Measurements from ENCODE around the gene ACSS3.
A peak's percentile ranks its signal among the peaks of the same experiment; 100 is the strongest.
"Not testable (repeated sequence)": the region's sequence is repeated elsewhere in the genome, so short reads cannot be mapped to it uniquely, and the experiment has no call there.

Gene ACSS3

DNA sequence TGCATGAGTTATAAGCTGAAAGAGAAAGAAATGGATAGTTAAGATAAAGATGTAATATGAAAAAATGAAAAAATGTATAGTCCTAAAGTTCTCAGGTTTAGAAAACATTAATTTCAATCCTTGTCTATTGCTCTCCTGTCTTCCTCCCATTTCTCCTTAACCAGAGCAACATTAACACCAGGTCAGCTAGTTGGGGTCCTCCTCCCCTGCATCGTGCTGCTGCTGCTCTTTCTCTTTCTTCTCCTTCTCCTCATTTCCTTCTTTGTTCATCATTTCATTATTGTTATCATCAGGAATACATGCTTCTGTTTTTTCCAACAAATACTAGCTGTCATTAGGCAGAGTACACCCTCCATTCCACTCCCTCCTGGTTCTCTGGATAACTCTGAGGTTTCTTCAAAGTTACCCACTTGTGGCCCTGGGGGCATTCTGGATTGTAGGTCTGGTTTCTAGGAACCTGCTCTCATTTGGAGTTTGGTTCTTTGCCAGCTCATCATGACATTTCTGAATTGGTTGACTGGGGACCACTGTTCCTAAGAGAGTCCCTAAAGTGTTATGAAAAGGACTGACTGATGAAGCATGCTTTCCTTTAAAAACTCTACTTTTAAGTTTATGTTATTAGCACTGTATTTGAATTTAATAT lies 17.0 kb downstream of the ACSS3 start:
- no peak for DNase-seq (ENCODE audit: low read depth in 2 of 2)

DNA sequence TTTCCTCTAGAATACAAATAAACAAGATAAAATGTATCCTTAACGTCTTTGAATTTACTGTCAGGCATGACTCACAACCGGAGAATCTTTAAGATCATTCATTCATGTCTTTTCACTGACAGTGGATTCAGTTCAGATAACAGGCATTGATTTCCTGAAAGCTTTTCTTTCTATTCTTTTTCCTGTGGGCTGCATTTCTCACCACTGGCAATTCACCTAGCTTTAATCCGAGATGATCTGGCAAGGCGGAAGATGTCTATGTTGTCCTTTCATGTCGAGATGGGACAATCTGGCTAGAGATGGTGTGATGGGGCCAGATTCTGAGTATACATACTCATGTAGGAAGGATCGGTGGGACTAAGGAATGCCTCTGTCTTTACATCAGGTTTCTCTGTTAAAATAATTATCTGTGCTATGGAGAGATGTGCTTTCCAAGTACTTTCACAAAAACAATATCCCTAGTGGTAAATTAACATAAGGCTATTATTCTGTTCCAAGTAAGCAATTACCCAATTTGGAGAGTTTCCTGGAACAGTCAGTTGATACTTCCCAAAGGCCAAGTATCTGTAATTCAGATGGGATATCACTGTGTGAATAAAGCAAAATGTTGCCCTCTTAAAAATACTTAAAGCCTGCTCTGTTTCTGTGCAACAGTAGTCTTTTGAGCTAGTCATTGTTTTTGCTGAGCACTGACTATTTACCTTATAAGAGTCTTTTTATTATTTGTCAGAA lies 17.8 kb downstream of the ACSS3 start:
- no peak for DNase-seq (ENCODE audit: low read depth in 2 of 2)

DNA sequence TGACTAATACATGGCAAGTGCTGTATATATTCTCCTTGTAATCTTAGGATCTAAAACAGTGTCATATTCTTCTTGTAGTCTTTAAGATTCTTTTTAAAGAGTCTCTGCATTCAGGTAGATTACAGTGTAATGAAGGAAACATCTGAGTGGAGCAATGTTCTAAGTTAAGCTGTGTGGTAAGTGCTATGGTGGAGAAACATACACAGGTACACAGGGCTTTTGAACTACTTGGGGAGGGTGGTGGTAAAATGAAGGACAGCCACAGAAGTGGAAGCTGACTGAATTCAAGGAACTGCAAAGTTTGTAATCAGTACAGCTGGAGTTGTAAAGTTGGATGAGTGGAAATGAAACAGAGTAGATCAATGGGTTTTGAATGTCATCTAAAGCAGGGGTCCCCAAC lies 27.8 kb downstream of the ACSS3 start:
- DNase-seq (ENCODE audit: low read depth in 2 of 2): no peak

DNA sequence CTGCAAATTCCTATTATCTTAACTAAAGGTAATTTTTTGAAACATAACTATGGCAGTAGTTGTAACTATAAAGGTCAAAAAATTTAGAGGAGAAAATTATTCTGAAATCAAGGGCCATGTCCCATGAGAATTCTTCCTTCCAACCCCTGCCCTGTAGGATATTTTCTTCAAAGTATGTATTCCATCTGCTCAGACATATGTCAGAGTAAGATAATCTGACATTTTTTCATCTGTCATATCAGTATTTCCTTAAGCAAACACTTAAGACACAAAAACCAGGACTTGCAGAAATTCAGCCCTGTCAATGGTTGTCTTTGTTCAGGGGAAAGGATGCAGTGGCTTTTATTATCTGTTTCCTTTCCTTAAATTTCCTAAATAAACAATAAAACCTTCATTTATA lies 36.3 kb downstream of the ACSS3 start:
- DNase-seq (ENCODE audit: low read depth in 2 of 2): no peak

DNA sequence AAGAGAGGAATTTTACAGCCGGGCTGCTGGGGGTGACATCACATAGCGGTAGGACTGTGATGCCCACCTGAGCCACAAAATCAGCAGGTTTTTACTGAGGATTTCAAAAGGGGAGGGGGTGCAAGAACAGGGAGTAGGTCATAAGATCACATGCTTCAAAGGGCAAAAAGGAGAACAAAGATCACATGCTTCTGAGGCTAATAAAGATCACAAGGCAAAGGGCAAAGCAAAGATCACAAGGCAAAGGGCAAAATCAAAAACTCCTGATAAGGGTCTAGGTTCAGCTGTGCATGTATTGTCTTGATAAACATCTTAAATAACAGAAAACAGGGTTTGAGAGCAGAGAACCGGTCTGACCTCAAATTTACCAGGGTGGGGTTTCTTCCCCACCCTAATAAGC lies 41.2 kb downstream of the ACSS3 start:
- not testable (repeated sequence) for DNase-seq (ENCODE audit: low read depth in 2 of 2)

DNA sequence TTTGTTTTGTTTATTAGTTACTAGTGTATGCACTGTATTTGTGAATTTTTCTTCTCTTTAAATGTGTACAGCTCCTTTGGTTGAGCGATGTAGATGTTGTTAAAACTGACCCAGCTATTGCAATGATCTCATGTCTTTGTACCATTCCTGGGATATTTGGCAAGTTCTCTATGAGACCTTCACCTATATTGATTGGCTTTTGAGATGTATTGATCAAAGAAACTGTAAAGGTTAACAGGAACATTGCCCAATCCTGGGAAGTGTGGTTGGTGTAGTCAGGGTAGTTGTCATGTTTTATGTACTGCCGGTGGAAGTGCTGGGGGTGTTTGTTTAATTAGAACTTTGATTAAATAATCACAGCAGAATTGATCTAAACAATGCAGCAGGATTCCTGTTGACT lies 43.1 kb downstream of the ACSS3 start:
- no peak for DNase-seq (ENCODE audit: low read depth in 2 of 2)

DNA sequence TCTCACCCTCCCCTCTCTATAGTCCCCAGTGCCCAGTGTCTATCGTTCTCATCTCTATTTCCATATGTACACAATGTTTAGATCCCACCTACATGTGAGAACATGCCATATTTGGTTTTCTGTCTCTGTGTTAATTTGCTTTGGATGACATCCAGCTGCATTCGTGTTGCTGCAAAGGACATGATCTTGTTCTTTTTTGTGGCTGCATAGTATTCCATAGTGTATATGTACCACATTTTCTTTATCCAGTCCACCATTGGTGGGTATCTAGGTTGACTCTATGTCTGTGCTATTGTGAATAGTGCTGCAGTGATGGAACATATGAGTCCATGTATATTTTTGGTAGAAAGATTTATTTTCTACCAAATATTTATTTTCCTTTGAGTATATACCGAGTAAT lies 45.7 kb downstream of the ACSS3 start:
- DNase-seq (ENCODE audit: low read depth in 2 of 2): no peak

DNA sequence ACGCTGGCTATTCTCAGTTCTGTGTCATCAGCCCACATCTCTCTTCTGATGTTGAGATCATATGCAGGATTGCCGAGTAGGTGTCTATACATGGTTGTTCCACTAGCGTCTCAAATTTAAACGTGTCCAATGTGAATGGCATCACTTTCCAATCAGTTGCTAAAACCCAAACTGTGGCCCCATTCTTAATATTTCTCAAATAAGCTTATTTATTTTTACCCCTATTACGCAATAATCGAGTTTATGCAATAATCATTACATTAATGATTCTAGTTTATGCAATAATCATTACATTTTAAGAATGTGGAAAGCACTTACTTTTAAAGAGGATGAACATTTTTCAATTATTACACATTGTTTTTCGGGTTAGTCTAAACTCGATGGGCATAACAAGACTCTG lies 47.8 kb downstream of the ACSS3 start:
- no peak for DNase-seq (ENCODE audit: low read depth in 2 of 2)

DNA sequence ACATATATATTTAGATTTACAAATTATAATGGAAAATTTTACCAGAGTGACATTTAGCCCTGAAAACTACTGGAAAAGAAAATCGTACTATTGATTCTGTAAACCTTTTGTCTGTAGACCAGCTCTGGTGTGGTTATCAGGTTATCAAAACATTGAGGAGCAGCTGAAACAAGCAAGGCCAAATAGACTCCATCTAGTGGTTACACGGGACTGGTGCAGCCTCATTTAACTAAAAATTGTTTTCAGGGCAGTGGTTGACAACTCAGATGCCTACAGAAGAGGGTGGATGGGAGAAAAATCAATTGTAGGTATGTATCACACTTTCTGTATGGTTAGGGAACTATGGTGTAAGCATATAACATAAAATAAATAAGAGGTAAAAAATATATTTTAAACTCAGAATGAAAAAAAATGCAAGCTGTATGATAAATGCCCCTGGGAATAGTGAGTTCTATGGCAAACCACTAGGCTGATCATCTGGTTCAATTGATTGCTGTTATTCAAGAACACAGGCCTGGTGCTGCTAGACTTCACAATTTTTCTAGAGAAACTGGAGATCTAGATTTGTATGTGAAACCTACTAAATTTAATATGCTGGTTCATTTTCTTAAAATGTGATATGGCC lies 51.2 kb downstream of the ACSS3 start:
- DNase-seq (ENCODE audit: low read depth in 2 of 2): peak; percentile 14 to 21

DNA sequence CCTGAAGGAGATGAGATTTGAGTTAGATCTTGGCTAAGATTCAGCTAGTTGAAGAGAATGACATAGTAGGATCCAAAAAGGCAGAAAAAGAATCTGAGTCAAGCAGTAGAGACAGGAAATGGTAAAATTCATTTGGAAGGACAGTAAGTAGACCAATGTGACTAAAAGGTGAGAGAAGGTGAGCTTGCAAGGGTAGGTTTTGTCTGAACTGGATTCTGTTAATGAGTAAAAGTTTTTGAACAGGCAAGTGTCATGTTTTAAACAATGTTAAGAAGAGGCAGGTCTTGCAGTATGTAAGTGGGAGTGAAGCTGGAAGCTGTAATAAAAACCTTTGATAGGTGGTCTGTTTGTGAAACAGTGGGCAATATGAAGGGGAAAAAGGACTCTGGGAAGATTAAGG lies 58.6 kb downstream of the ACSS3 start:
- no peak for DNase-seq (ENCODE audit: low read depth in 2 of 2)

DNA sequence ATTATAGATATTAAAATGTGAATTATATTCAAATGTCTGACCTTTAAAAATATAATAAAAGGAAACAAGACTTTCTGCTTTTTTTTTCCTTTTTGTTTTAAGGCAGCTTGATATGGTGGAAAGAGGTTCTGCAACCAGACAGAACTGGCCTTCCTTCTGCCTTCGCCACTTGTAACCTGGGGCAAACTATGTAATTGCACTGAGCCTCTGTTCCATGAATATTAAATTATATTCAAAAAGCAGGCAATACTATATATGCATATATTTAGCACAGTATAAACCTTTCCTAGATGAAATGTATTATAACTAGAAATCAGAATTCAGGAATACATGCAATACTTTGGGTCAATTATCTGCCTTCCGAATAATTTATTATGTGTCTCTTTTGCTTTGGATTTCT lies 59.9 kb downstream of the ACSS3 start:
- no peak for DNase-seq (ENCODE audit: low read depth in 2 of 2)

DNA sequence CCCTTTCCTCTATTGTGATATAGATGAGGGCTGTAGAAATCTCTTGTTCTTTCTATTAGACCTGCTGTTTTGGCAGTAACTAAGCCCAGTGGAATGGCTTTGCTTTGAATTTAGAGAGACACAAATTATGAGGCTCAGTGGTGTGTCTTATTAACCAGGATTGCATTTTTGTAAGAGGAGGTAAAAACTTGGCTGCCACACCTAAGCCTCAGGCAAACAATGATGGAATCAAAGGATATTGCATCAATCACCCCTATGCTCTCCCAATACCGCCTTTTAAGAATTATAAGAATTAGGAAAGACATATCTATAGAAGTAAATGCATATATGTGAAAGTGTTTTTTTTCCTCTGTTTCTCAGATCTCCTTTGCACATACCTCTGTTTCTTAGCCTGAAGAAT lies 63.3 kb downstream of the ACSS3 start:
- DNase-seq (ENCODE audit: low read depth in 2 of 2): no peak

DNA sequence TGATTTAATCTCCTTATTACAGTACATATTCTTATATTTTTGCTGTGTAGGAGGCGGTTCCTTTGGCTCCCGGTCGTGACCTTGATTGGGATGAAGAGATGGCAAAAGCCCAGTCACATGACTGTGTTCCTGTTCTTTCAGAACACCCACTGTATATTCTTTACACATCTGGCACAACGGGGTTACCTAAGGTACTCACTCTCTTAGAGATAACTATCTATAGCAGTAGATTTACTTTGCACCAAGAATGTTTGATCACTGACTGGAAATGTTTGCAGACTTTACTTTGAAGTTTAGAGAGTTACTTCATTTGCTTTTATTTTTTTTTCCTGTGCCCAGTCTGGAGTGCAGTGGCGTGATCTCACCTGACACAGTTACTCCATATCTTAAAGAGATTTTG lies 65.2 kb downstream of the ACSS3 start:
- DNase-seq (ENCODE audit: low read depth in 2 of 2): no peak

DNA sequence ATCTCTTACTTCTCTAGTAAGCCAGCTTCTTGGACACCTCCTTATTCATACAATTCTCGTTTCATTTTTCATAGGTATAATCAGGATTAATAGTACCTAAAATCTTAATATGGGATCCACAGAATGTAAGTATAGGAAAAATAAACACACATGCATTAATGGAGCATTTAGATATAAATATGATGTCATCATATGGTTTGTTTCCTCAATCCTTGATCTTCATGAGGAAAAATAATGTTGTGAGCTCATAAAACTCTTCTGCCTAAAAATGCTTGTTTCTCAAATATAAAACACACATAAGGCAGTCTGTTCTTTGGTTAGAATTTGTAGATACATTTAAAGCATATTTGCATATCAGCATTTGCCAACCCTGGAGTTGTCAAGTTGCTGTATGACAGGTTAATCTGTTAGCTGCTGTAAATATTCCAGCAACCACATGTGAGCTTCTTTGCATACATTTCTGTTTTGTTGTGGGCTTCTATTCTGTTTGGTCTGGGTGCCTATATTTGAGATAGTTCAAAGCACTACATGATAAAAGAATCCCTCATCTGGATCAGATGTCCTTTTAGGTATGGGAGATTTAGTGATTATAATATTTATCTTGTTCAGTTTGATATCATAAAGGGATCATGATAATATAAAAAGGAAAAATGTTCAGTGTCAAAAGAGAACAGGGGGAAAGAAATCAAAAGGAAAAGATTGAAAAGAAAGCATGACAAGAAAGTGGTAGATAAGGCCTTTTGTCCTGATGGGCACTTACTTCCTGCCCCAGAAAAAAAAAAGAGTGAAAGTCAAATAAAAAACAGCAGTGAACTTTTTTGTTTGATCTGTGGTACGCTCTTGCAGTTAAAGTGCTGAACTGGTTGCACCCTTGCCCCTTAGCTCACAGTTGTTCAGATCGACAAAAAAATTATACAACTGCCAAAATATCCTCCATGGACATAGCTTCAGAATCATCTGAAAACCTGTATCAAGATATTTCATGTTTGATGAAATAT lies 68.6 kb downstream of the ACSS3 start:
- DNase-seq (ENCODE audit: low read depth in 2 of 2): no peak

DNA sequence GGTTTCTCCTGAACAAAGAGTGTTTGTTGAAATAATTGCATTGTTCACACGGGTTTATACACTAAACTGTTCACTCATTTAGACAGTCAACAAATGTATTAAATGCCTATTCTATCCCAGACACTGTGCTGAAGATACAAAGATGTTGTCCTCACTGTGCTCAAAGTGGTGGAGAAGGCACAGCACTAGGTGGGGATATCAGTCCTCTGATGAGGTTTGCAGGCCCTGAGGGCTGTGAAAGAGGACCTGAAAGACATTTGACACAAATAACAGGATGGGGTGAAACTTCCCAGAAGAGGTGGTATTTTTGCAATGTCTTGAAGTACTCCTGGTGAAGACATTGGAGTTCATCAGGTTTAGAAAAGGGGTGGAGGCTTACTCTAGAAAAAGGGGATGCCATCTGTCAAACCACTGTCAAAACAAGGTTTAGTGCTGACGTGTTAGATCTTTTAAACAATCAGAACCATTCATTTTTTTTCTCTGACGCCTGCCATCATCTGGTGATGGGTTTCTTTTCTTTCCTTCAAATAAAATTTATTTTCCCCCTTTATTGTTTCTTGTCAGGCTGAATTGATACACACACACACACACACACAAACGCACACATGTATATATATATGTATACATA lies 69.5 kb downstream of the ACSS3 start:
- no peak for DNase-seq (ENCODE audit: low read depth in 2 of 2)

DNA sequence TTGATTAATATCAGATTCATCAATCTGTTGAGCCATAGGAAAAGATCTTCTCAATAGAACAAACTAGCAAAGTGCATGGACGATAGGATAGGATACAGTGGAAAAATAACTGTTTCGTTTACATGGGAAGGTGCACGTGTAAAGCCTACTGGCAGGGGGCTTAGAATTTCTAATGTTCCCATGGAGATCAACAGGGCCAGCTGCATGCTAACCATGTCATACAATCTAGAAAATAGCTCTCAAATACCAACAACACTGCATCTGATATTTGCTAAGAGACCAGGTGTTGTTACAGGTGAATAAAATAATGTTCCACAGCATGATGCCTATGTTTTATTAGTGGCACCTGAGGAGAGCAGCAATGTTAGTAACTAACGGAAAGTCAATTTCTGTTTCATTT lies 72.5 kb downstream of the ACSS3 start:
- no peak for DNase-seq (ENCODE audit: low read depth in 2 of 2)

DNA sequence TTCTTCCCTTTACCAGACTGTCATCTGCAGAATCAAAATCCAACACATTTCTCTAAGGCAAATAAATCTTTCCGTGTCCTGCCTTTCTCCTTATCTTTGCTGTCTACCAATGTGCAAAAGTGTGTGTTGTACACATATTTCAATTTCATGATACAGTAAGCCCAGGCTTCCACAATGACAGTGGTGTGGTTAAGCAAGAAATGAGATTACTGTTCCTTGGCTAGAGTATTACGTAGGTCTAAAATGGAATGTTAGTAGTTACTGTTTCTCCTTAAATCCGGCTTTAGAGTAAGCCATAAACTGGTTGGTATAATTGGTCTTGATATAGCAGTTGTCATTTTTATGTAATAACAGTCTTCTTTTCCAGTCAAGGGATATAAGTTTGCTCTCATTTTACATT lies 82.0 kb downstream of the ACSS3 start:
- no peak for DNase-seq (ENCODE audit: low read depth in 2 of 2)

DNA sequence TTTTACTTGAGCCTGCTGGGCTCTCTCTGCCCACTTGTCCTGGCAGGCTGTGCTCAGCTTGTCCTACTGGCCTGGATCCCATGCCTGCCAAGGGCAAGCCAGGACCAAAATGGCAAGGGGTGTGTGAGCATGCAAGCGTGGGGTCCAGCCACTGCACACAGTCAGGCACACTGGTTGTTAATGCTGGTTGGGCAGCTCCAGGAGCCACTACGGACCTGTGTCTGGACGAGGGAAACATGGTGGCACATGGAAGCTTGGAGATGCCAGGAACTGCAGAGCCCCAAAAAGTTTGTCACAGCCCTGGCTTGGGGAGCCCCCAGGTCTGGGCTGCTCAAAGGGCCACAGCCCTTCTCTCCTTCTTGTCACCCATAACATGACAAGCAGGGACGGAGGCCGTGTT lies 83.8 kb downstream of the ACSS3 start:
- no peak for DNase-seq (ENCODE audit: low read depth in 2 of 2)

DNA sequence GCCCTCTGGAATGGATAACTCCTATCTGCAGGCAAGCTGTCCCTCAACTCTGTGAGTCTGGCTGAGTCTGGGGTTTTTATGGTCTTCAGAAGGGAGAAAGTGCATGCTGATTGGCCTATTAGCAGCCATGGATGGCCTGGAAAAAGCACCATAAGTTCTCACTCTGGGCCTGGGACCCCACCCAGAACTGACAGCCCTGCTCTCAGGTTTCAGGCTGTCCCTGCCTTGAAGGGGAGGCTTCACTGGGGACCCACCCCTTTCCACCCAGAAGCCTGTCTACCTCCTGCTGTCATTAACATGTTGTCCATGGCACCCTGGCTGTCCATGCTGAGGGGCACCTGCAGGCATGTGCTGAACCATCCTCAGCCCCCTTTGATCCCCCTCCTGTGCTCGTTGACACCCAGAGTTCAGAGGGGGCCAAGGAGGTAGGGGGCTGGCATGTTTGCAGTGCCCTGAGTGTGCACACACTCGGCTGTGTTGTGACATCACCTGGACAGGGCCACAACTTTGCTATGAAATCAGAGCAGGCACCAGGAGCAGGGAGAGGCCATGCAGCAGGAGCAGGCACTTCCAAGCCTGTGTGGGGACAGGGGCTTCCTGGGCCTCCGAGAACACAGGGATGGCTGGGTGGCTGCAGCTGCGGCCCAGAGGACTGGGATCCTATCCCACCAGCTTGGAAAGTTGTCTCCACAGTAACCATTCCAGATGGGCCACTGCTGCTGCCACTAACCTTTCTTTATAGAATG lies 84.7 kb downstream of the ACSS3 start:
- no peak for DNase-seq (ENCODE audit: low read depth in 2 of 2)

DNA sequence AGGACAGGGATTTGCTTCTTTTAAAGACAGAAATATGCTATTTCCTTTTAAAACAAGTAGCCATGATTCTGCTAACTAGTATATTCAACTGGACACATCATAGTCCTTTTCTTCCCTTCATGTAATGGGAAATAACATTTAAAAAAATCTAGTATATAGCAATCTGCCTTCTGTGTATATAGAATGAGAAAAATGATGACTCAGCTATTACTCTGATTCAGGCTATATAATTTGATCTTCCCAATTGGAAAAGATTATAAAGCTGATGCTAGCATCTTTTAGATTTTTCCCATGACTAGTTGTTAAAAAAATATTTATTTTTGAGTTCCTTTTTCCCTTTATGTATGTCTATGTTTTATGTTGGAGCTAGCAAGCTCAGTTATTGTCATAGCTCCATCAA lies 86.9 kb downstream of the ACSS3 start:
- no peak for DNase-seq (ENCODE audit: low read depth in 2 of 2)

DNA sequence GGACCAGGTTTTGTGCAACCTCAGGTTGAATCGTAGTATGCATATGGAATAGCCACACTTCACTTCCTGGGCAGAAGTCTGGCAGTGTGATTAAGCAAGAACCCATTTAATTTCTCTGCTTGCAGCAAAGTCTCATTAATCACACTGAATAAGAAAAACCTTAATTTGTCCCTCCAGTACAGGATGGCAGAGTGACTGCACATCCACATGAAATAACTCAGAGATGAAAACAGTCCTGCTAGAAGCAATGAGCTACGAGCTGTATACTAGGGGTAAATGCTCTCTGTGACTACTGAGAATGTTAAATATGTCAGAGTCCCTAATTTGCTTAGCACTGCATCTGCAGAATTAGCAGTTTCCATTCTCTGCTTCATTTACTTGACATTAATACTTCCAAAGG lies 88.9 kb downstream of the ACSS3 start:
- no peak for DNase-seq (ENCODE audit: low read depth in 2 of 2)
